Measurements from ENCODE around the gene USP17L19.
"Not testable (repeated sequence)": the region's sequence is repeated elsewhere in the genome, so short reads cannot be mapped to it uniquely, and the experiment has no call there.

USP17L19 gene

GRCh38 chr4:9253078-9253477 is at the start of gene USP17L19:
TSS of gene USP17L19 (plus strand) at chr4:9253378. CDS start at chr4:9253378, 0 bp downstream.
- not testable (repeated sequence) for H3K4me1 ChIP-seq (ENCODE audit: control insufficient read depth, insufficient read depth, low read length); H3K9me3 ChIP-seq (ENCODE audit: control insufficient read depth, low read length); H3K4me3 ChIP-seq (ENCODE audit: low read length); H3K9ac ChIP-seq (ENCODE audit: low read length); H3K36me3 ChIP-seq (ENCODE audit: control insufficient read depth, insufficient read depth, low read length); H3K27me3 ChIP-seq (ENCODE audit: control insufficient read depth, insufficient read depth, low read length)

GRCh38 chr4:9210357-9210756 is 42.8 kb upstream of the USP17L19 start, which contains the start of gene USP17L10:
TSS of gene USP17L10 (plus strand) at chr4:9210657. CDS start at chr4:9210657, 0 bp downstream.
- H3K27me3 ChIP-seq (ENCODE audit: control insufficient read depth, insufficient read depth, low read length); H3K9me3 ChIP-seq (ENCODE audit: control insufficient read depth, low read length); H3K36me3 ChIP-seq (ENCODE audit: control insufficient read depth, insufficient read depth, low read length); H3K9ac ChIP-seq (ENCODE audit: low read length); H3K4me1 ChIP-seq (ENCODE audit: control insufficient read depth, insufficient read depth, low read length); H3K4me3 ChIP-seq (ENCODE audit: low read length): not testable (repeated sequence)

- not testable (repeated sequence) for H3K9me3 ChIP-seq (ENCODE audit: control insufficient read depth, low read length); H3K27me3 ChIP-seq (ENCODE audit: control insufficient read depth, insufficient read depth, low read length); H3K4me1 ChIP-seq (ENCODE audit: control insufficient read depth, insufficient read depth, low read length); H3K9ac ChIP-seq (ENCODE audit: low read length); H3K4me3 ChIP-seq (ENCODE audit: low read length); H3K36me3 ChIP-seq (ENCODE audit: control insufficient read depth, insufficient read depth, low read length)
Observed at GRCh38 chr4:9214701-9215100, 38.5 kb upstream of the USP17L19 start.

GRCh38 chr4:9215105-9215504 is 38.1 kb upstream of the USP17L19 start, which contains the start of gene USP17L11:
TSS of gene USP17L11 (plus strand) at chr4:9215405. CDS start at chr4:9215405, 0 bp downstream.
- not testable (repeated sequence) for H3K4me1 ChIP-seq (ENCODE audit: control insufficient read depth, insufficient read depth, low read length); H3K4me3 ChIP-seq (ENCODE audit: low read length); H3K27me3 ChIP-seq (ENCODE audit: control insufficient read depth, insufficient read depth, low read length); H3K36me3 ChIP-seq (ENCODE audit: control insufficient read depth, insufficient read depth, low read length); H3K9me3 ChIP-seq (ENCODE audit: control insufficient read depth, low read length); H3K9ac ChIP-seq (ENCODE audit: low read length)

GRCh38 chr4:9219852-9220251 is 33.3 kb upstream of the USP17L19 start, which contains the start of gene USP17L12:
TSS of gene USP17L12 (plus strand) at chr4:9220152. CDS start at chr4:9220152, 0 bp downstream.
- not testable (repeated sequence) for H3K4me3 ChIP-seq (ENCODE audit: low read length); H3K27me3 ChIP-seq (ENCODE audit: control insufficient read depth, insufficient read depth, low read length); H3K36me3 ChIP-seq (ENCODE audit: control insufficient read depth, insufficient read depth, low read length); H3K4me1 ChIP-seq (ENCODE audit: control insufficient read depth, insufficient read depth, low read length); H3K9me3 ChIP-seq (ENCODE audit: control insufficient read depth, low read length); H3K9ac ChIP-seq (ENCODE audit: low read length)

- H3K4me1 ChIP-seq (ENCODE audit: control insufficient read depth, insufficient read depth, low read length); H3K4me3 ChIP-seq (ENCODE audit: low read length); H3K36me3 ChIP-seq (ENCODE audit: control insufficient read depth, insufficient read depth, low read length); H3K9ac ChIP-seq (ENCODE audit: low read length); H3K27me3 ChIP-seq (ENCODE audit: control insufficient read depth, insufficient read depth, low read length); H3K9me3 ChIP-seq (ENCODE audit: control insufficient read depth, low read length): not testable (repeated sequence)
Observed at GRCh38 chr4:9224596-9224995, 28.6 kb upstream of the USP17L19 start, which contains the start of gene USP17L13. TSS of gene USP17L13 (plus strand) at chr4:9224896. CDS start at chr4:9224896, 0 bp downstream.

- not testable (repeated sequence) for H3K27me3 ChIP-seq (ENCODE audit: control insufficient read depth, insufficient read depth, low read length); H3K9ac ChIP-seq (ENCODE audit: low read length); H3K9me3 ChIP-seq (ENCODE audit: control insufficient read depth, low read length); H3K36me3 ChIP-seq (ENCODE audit: control insufficient read depth, insufficient read depth, low read length); H3K4me3 ChIP-seq (ENCODE audit: low read length); H3K4me1 ChIP-seq (ENCODE audit: control insufficient read depth, insufficient read depth, low read length)
Observed at GRCh38 chr4:9230249-9230648, 22.9 kb upstream of the USP17L19 start.

GRCh38 chr4:9234085-9234484 is 19.1 kb upstream of the USP17L19 start, which contains the start of gene USP17L15:
TSS of gene USP17L15 (plus strand) at chr4:9234385. CDS start at chr4:9234385, 0 bp downstream.
- not testable (repeated sequence) for H3K4me1 ChIP-seq (ENCODE audit: control insufficient read depth, insufficient read depth, low read length); H3K9ac ChIP-seq (ENCODE audit: low read length); H3K27me3 ChIP-seq (ENCODE audit: control insufficient read depth, insufficient read depth, low read length)

GRCh38 chr4:9238461-9238860 is 14.7 kb upstream of the USP17L19 start:
- H3K27me3 ChIP-seq (ENCODE audit: control insufficient read depth, insufficient read depth, low read length); H3K36me3 ChIP-seq (ENCODE audit: control insufficient read depth, insufficient read depth, low read length); H3K9ac ChIP-seq (ENCODE audit: low read length); H3K4me1 ChIP-seq (ENCODE audit: control insufficient read depth, insufficient read depth, low read length); H3K9me3 ChIP-seq (ENCODE audit: control insufficient read depth, low read length); H3K4me3 ChIP-seq (ENCODE audit: low read length): not testable (repeated sequence)

More at GRCh38 chr4:9234085-9234484, 19.1 kb upstream of the USP17L19 start, which contains the start of gene USP17L15:
- not testable (repeated sequence) for H3K36me3 ChIP-seq (ENCODE audit: control insufficient read depth, insufficient read depth, low read length); H3K4me3 ChIP-seq (ENCODE audit: low read length); H3K9me3 ChIP-seq (ENCODE audit: control insufficient read depth, low read length)

- not testable (repeated sequence) for H3K4me3 ChIP-seq (ENCODE audit: low read length); H3K9ac ChIP-seq (ENCODE audit: low read length); H3K9me3 ChIP-seq (ENCODE audit: control insufficient read depth, low read length); H3K27me3 ChIP-seq (ENCODE audit: control insufficient read depth, insufficient read depth, low read length); H3K4me1 ChIP-seq (ENCODE audit: control insufficient read depth, insufficient read depth, low read length); H3K36me3 ChIP-seq (ENCODE audit: control insufficient read depth, insufficient read depth, low read length)
Observed at GRCh38 chr4:9243579-9243978, 9.6 kb upstream of the USP17L19 start, which contains the start of gene USP17L17. TSS of gene USP17L17 (plus strand) at chr4:9243879. CDS start at chr4:9243879, 0 bp downstream.

- H3K9me3 ChIP-seq (ENCODE audit: control insufficient read depth, low read length); H3K27me3 ChIP-seq (ENCODE audit: control insufficient read depth, insufficient read depth, low read length); H3K4me1 ChIP-seq (ENCODE audit: control insufficient read depth, insufficient read depth, low read length); H3K9ac ChIP-seq (ENCODE audit: low read length); H3K36me3 ChIP-seq (ENCODE audit: control insufficient read depth, insufficient read depth, low read length); H3K4me3 ChIP-seq (ENCODE audit: low read length): not testable (repeated sequence)
Observed at GRCh38 chr4:9247953-9248680, 5.1 kb upstream of the USP17L19 start, which contains the start of gene USP17L18. TSS of gene USP17L18 (plus strand) at chr4:9248630. CDS start at chr4:9248630, 0 bp downstream.

GRCh38 chr4:9257824-9258223 is 4.6 kb downstream of the USP17L19 start, which contains the start of gene USP17L20:
TSS of gene USP17L20 (plus strand) at chr4:9258124. CDS start at chr4:9258124, 0 bp downstream.
- H3K4me3 ChIP-seq (ENCODE audit: low read length); H3K36me3 ChIP-seq (ENCODE audit: control insufficient read depth, insufficient read depth, low read length); H3K9me3 ChIP-seq (ENCODE audit: control insufficient read depth, low read length); H3K4me1 ChIP-seq (ENCODE audit: control insufficient read depth, insufficient read depth, low read length); H3K9ac ChIP-seq (ENCODE audit: low read length); H3K27me3 ChIP-seq (ENCODE audit: control insufficient read depth, insufficient read depth, low read length): not testable (repeated sequence)

Measured in mucosa of stomach (tissue), 1 donor.